GM13976 (cell line): ENCODE results near the gene ATP5IF1.

Experiments
- DNase-seq: peaks from one replicate; pipeline ENCODE4 v3.0.0; 2012; ENCODE audit warnings: low spot score
- in situ Hi-C: fragments of 300-500 bp; cut with MboI; formaldehyde crosslinking; loops from one replicate; pipeline ENCODE4 v1.12.0; 2022; ENCODE audit warnings: low sequenced_read_pairs, mixed read lengths, inconsistent platforms; ENCODE audit not compliant: unreplicated experiment
- TF ChIP-seq, protein P1 (sequence below): IDR thresholded peaks from 2 replicates; pipeline ENCODE4 v1.5.1; 2012; ENCODE audit warnings: borderline replicate concordance, mild to moderate bottlenecking; ENCODE audit not compliant: insufficient read depth; ENCODE audit errors: extremely low read depth, missing control alignments, control extremely low read depth

The ATP5IF1 gene

DNA sequence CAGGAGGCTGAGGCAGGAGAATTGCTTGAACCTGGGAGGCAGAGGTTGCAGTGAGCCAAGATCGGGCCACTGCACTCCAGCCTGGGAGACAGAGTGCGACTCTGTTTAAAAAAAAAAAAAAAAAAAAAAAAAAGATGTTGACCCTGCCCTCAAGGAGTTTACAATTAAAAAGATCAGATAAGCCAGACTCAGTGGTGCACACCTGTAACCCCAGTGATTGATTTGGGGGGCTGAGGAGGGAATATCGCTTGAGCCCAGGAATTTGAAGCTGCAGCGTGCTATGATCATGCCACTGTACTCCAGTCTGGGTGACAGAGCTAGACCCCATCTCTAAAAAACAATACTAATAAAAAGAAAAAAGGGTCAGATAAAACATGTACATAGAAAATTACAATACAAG lies 21.8 kb downstream of the ATP5IF1 start:
- no peak for DNase-seq
- TF ChIP-seq, protein P1, sequence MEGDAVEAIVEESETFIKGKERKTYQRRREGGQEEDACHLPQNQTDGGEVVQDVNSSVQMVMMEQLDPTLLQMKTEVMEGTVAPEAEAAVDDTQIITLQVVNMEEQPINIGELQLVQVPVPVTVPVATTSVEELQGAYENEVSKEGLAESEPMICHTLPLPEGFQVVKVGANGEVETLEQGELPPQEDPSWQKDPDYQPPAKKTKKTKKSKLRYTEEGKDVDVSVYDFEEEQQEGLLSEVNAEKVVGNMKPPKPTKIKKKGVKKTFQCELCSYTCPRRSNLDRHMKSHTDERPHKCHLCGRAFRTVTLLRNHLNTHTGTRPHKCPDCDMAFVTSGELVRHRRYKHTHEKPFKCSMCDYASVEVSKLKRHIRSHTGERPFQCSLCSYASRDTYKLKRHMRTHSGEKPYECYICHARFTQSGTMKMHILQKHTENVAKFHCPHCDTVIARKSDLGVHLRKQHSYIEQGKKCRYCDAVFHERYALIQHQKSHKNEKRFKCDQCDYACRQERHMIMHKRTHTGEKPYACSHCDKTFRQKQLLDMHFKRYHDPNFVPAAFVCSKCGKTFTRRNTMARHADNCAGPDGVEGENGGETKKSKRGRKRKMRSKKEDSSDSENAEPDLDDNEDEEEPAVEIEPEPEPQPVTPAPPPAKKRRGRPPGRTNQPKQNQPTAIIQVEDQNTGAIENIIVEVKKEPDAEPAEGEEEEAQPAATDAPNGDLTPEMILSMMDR, result no peak
- in situ Hi-C loops, result no loop called here

DNA sequence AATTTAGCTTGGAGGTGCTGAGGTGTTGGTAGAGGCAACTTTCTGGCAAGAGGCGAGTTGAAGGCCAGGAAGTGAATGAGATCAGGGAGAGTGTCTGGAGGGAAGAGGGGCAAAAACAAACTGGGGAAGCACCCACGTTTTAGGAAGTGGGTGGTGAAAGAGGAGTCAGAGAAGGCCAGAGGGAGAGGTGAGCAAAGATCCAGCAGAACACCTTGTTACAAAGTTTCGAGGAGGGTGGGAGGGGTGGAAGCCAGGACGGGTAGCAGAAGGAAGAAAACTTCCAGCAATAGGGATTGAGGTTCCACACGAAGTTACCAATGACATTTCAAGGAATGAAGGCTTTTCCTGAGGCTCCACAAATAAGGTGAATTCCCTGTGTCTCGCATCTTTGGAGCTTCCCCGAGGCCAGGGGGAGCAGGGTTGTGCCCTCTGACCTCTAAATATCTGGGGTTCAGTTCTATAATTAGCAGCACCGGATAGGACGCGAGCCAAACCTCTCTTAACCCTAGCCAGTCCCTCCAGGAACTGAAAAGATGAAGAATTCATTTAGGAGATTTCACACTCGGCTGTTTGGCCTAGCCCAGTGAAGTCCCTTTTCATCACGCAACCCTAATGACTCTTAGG lies 22.8 kb downstream of the ATP5IF1 start:
- no peak for DNase-seq
- TF ChIP-seq, protein P1, result no peak
- in situ Hi-C loops, result no loop called here

DNA sequence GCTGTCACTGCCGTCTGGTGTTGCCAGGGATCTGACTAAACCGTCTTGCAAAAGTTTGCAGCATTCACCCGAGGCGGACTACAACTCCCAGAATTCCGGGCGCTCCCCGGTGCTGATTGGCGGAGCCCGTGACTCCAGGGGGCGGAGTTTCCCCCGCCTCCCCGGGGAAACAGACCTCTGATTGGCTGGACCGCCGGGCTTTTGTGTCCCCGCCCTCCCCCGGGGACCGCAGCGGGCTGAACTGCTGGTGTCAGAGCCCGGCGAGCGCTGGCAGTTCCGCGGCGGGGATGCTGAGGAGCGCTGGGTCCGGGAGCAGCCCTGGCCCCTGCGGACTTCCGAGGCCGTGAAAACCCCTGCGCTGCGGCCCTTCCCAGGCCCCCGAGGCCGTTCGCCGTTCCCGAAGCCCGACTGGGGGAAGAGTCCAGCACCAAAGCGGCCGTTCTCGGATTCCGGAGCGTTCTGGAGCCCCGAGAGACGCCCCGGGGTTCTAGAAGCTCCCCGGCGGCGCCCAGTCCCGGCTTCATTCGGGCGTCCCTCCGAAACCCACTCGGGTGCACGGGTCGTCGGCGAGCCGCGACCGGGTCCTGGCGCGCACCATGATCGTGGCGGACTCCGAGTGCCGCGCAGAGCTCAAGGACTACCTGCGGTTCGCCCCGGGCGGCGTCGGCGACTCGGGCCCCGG lies 23.5 kb downstream of the ATP5IF1 start, which contains the start of gene SESN2:
TSS of gene SESN2 (plus strand) at position 267 of the 682 bp plus-strand sequence. CDS start at position 597, 330 bp downstream.
- DNase-seq, result peak; percentile 98
- TF ChIP-seq, protein P1, result no peak
- in situ Hi-C loops, result no loop called here

DNA sequence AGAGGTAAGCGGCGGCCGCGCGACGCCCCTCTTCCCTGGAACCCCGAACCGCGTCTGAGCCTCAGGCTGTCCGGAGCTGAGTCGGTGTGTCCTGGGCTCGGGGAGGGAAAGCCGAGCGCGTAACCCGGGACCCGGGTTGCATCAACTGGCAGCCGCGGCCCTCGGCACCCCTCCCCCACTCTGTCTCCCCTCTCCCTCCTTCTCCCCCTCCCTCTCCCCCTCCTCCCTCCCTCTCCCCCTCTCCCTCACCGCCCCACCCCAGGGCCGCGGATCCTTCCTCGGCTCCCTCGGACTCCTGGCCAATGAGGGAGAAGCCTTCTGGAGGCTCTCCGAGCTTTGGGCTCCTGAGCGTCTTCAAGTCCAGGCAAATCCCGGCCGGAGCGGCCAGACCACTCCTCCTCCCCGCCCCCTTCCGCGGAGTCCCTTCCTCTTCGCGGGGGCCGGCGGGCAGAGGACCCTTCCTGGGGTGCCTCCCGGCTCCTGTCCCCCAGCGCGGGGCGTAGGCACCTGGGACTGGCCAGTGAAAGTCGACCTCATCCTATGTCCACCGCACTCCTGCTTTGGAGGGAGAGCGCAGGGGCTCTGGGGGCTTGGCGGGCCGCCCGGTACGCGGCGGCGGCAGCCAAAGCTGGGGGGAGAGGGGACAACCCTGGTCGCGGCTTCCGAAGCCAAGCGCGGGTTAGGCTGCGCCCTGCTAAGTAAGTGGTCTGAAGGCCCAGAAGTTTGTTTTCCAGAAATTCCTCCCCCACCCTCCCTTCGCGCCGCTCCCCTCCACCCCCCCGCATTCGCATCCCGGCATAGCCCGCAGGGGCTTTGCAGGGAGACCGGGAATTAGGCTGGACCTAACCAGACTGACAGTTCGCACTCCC lies 24.2 kb downstream of the ATP5IF1 start:
- in situ Hi-C loops, result no loop called here
- no peak for DNase-seq
- TF ChIP-seq, protein P1, result no peak

DNA sequence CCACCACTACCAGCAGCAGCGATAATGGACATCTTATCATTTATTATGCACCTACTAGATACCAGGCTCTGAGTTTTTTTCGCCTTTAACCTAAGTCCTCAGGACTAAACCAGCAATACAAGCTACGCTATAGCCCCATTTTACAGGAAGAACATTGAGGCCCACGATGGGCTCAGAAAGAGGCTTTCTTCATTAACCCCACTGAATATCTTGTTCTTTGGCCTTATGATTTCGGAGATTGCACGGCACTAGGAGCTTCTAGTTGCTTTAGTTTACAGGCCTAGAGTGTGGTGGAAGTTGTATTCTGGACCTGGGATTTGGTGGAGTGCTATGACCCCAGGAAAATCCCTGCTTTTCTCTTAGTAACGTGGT lies 24.9 kb downstream of the ATP5IF1 start:
- in situ Hi-C loops, result no loop called here
- DNase-seq, result no peak
- TF ChIP-seq, protein P1, result no peak

DNA sequence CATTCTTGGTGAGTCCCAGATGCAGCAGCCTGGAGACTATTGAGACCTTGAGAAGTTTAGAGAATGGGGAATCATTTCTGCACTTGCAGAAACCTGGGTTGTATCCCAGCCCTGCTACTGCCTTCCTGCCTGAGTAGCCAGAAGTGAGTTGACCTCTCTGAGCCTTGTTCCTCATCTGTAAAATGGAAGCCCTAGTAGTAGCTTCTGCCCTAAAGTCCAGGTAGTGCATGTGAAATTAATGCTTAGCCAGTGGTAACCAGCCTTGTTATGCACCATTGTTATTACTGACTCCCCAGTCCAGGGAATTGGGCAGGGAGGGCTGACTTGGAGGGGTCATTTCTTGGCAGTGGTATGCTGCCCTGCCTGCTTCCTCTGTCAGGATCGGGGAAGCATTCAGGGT lies 29.0 kb downstream of the ATP5IF1 start:
- DNase-seq, result no peak
- TF ChIP-seq, protein P1, result no peak
- in situ Hi-C loops, result no loop called here
